SU-DHL-6 (cell line): ENCODE data around the gene THBS3.

Experiments
- CTCF ChIP-seq: fragments of 200-600 bp; sonication (generic); IDR thresholded peaks from one replicate; pipeline ENCODE4 v1.5.1; 2017; ENCODE audit warnings: antibody characterized with exemption, mild to moderate bottlenecking, low read length, moderate library complexity; ENCODE audit not compliant: insufficient read depth, poor library complexity, severe bottlenecking
- EZH2phosphoT487 ChIP-seq: fragments of 200-600 bp; sonication (generic), shearing (Covaris generic); conservative IDR thresholded peaks from 2 replicates; pipeline ENCODE4 v1.6.1; 2018; ENCODE audit warnings: mild to moderate bottlenecking, antibody characterized with exemption, low read length, moderate library complexity, mixed read lengths

DNA sequence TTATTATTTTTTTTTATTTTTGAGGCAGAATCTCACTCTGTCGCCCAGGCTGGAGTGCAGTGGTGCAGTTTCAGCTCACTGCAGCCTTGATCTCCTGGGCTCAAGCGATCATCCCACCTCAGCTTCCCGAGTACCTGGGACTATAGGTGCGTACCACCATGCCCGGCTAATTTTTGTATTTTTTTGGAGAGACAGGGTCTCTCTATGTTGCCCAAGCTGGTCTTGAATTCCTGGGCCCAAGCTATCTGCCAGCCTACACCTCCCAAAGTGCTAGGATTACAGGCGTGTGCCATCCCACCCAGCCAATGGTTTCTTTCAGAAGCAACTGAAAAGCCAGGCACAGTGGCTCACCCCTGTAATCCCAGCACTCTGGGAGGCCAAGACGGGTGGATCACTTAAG, 36.9 kb downstream of the THBS3 start:
- TF ChIP-seq CTCF (no peak), EZH2phosphoT487 (no peak)
